ENCODE measurements around the gene LRRC74B.

LRRC74B gene

DNA sequence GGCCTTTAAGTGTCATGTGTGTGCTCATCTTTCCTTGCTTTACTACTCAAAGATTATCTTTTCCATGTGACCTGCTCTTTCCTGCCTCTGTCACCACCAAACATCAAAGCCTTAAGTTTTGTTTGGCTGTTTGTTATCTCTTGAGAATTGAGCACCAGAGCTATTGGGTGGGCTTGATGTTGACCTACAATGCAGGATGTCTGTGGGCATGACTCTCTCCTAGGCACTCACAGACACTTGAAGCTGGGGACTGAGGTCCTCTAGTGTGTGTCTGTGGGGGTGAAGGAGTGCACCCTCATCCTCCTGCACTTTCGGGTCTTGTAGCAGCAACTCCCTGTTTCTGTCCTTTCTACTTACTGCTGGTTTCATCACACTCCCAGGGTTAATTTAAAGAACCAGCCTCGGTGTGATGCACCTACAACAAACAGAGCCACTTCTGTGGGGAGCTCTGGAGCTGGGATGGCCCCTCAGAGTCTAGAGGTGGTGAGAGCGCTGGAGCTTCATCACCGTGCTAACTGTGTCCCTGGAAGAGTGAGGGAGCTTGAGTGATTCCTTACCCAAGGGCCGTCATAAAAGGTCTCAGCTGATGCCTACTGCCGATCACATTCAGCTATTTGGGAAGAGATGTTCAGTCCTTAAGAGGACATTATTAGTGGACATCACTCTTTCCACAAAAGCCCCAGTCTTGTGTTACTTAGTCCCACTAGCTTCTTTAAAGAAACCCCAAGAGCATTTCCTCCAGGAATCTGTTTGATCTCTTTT lies 56.3 kb downstream of the LRRC74B start:
- no peak for DNase-seq (ENCODE audit: extremely low read depth in 1 of 2, low read depth in 1 of 2)

DNA sequence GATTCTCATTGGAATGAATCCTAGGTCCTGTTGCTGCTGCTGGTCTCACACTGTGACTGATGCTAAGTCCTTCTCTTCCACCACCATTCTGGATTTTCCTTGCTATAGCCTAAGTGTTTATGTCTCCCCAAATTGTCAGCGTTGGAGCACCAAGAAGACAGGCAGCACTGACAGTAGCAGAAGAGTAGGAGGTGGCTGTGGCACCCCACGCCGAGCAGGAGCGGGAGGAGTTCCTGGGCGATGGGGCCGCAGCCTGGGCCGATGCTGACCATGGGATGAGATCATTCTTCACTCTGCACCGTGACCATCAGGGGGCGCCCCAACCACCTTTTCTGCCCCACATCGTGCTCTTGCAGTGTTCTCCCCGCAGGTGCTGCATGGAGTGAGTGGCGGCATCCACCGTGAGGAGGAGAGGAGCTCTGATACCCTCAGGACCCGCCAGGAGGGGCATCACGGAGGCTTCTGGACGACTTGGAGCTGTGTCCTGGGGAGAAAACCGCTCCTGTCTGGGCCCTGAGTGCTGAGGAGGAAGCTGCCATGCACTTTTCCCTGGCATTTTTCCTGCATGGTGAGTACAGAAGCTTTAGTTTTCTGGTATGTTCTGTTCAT lies 57.0 kb downstream of the LRRC74B start:
- peak; percentile 59 to 62 for DNase-seq (ENCODE audit: extremely low read depth in 1 of 2, low read depth in 1 of 2)

DNA sequence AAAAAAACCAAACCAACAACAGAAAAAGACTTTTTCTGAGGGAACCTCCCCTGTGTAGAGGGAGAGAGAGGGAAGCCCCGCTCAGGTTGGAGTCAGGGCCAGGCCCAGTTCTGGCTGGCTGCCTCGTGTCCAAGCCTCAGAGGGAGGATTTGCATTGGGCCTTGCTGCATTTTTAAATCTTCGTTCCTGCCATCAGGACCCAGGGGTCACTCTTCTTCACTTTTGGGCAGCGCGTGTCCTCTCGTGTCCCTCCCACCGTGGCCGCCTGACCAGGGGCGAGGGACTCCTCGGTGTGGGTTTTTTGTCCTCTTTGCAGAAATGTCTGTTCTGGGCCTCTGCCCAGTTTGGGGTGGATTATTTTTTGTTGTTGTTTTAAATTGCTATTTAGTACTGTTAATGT lies 57.9 kb downstream of the LRRC74B start:
- no peak for DNase-seq (ENCODE audit: extremely low read depth in 1 of 2, low read depth in 1 of 2)

DNA sequence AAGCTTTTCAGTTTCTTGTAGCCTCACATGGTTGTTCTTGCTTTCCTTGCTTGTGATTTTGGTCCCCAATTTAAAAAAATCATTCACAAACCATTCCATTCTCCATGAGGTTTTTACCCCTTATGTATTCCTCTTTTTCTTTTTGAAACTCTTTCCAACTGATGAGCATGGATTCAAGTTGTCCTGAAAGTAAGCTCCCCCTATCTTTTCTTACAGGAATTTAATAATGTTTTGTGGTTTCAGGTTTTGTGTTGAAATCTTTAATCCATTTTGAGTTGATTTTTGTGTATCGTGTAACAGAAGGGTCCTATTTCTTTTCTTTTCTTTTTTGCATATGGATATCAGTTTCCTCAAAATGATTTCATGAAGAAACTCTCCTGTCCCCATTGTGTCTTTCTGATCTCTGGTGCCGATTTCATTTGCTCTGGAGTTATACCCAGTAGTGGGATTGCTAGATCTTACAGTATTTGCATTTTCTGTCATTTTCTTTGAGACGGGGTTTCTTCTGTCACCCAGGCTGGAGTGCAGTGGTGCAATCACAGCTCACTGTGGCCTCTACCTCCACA lies 58.5 kb downstream of the LRRC74B start:
- DNase-seq (ENCODE audit: extremely low read depth in 1 of 2, low read depth in 1 of 2), result no peak

DNA sequence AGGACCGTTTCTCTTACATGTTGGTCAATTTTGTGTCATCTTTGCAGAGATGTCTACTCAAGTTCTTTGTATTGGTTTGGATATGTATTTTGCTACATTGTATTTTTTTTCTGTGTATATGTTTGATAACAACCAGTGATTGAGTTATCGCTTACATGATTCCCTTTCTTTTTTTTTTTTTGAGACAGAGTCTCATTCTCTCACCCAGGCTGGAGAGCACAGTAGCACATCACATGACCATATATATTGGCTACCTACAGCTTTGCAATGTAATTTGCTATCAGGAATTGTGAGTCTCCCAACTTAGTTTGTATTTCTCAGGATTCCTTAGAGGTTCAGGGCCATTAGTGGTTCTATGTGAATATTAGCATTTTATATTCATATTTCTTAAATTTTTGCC lies 59.5 kb downstream of the LRRC74B start:
- no peak for DNase-seq (ENCODE audit: extremely low read depth in 1 of 2, low read depth in 1 of 2)

DNA sequence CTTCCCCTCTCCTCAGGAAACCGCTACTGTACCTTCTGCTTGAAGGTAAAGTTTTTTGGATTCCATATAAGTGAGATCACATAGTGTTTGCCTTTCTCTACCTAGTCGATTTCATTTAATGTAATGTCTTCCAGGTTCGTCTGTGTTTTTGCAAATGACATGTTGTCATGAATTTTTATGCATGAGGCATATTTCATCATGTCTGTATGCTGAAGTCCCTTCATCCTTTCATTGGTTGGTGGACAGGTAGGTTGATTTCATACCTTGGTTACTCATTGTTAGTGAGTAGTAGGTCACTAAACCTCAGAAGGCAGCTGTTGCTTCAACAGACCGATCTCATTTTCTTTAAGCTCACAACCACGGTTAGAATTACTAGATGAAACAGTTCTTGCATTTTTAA lies 60.3 kb downstream of the LRRC74B start:
- DNase-seq (ENCODE audit: extremely low read depth in 1 of 2, low read depth in 1 of 2), result no peak

DNA sequence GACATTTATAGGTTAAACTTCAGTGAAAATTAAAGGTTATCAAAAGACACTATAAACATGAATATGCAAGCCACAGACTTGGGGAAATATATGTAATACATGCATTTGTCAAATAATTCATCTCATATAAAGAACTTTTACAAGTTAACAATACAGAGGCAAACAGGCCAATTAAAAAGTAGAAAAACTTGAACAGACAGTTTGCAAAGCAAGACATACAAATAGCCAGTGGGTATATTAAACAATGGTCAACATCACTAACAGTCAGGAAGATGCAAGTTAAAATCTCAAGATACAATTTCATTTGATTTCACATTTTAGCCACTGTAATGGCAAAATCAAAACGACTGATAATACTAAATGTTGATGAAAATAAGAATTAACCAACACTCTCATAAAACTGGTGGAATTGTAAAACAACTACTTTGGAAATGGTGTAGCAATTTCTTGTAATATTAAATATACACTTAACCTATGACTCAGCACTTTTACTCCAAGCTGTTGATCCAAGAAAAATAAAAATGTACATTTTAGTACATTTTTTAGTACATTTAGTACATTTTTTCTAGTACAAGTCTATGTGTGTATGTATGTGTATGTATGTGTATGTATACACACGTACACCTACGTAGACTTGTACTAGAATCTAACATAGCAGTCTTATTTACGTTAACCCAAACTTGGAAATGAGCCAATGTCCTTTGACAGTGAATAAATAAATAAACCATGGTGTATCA lies 62.8 kb downstream of the LRRC74B start:
- DNase-seq (ENCODE audit: extremely low read depth in 1 of 2, low read depth in 1 of 2), result no peak

Measured in stimulated activated CD8-positive, alpha-beta memory T cell treated with anti-CD3 and anti-CD28 coated beads, Interleukin-7, amount 100 ng/mL, for 48 hours (primary cell).